DND-41 (cell line): ENCODE results near the gene SLC25A19.

Source experiments
- ATAC-seq: fragments of 200-7000 bp; cut with Tn5 transposase; 3 replicates; pipeline ENCODE4 v1.9.1; 2021; ENCODE audit warnings: low read depth; ENCODE audit not compliant: insufficient read depth
- DNase-seq: peaks from one replicate; pipeline ENCODE4 v3.0.0-alpha.2; 2020
- H2AFZ ChIP-seq: 2 replicates; pipeline ENCODE4 v1.6.0; 2012; ENCODE audit warnings: low read depth, low read length
- H3K27ac ChIP-seq: 2 replicates; pipeline ENCODE4 v1.5.1; 2012; ENCODE audit warnings: low read length, inconsistent platforms
- H3K27me3 ChIP-seq: fragments of 200-600 bp; sonication (generic); 2 replicates; pipeline ENCODE4 v1.6.0; 2012; ENCODE audit warnings: low read length, mild to moderate bottlenecking, inconsistent platforms; ENCODE audit not compliant: insufficient read depth, poor library complexity
- H3K36me3 ChIP-seq: 2 replicates; pipeline ENCODE4 v1.5.1; 2012; ENCODE audit warnings: low read length, inconsistent platforms; ENCODE audit not compliant: insufficient read depth
- H3K4me1 ChIP-seq: 2 replicates; pipeline ENCODE4 v1.5.1; 2012; ENCODE audit warnings: mild to moderate bottlenecking, low read length; ENCODE audit not compliant: insufficient read depth
- H3K4me2 ChIP-seq: 2 replicates; pipeline ENCODE4 v1.6.0; 2012; ENCODE audit warnings: mild to moderate bottlenecking, moderate library complexity, low read length, inconsistent platforms; ENCODE audit not compliant: insufficient read depth
- H3K4me3 ChIP-seq, 2 experiments: fragments of 200-600 bp in 1 of 2; shearing (Covaris generic) in 1 of 2; 2 replicates each; pipeline ENCODE4 v1.5.1; 2012 to 2016; ENCODE audit warnings: inconsistent platforms in 2 of 2, low read length in 2 of 2, mild to moderate bottlenecking in 2 of 2, low read depth in 1 of 2, moderate library complexity in 1 of 2
- H3K79me2 ChIP-seq: 2 replicates; pipeline ENCODE4 v1.6.0; 2012; ENCODE audit warnings: low read length, inconsistent platforms; ENCODE audit not compliant: insufficient read depth
- H3K9ac ChIP-seq: 2 replicates; pipeline ENCODE4 v1.6.0; 2012; ENCODE audit warnings: low read depth, mild to moderate bottlenecking, inconsistent platforms, low read length, moderate library complexity
- H3K9me3 ChIP-seq: 2 replicates; pipeline ENCODE4 v1.5.1; 2012; ENCODE audit warnings: low read length, moderate library complexity, mild to moderate bottlenecking, inconsistent platforms; ENCODE audit not compliant: insufficient read depth, severe bottlenecking
- H4K20me1 ChIP-seq: 2 replicates; pipeline ENCODE4 v1.6.0; 2012; ENCODE audit warnings: low read length; ENCODE audit not compliant: insufficient read depth
- EZH2 ChIP-seq: IDR thresholded peaks from 3 replicates; pipeline ENCODE4 v1.6.1; 2012; ENCODE audit warnings: borderline replicate concordance, low read depth, mild to moderate bottlenecking, moderate library complexity, low read length, inconsistent platforms; ENCODE audit not compliant: severe bottlenecking
- TF ChIP-seq, protein P1 (sequence below): IDR thresholded peaks from 2 replicates; pipeline ENCODE4 v1.5.1; 2012; ENCODE audit warnings: borderline replicate concordance, low read length, moderate library complexity, mild to moderate bottlenecking; ENCODE audit not compliant: poor library complexity, severe bottlenecking; ENCODE audit errors: extremely low read depth

The SLC25A19 gene

DNA sequence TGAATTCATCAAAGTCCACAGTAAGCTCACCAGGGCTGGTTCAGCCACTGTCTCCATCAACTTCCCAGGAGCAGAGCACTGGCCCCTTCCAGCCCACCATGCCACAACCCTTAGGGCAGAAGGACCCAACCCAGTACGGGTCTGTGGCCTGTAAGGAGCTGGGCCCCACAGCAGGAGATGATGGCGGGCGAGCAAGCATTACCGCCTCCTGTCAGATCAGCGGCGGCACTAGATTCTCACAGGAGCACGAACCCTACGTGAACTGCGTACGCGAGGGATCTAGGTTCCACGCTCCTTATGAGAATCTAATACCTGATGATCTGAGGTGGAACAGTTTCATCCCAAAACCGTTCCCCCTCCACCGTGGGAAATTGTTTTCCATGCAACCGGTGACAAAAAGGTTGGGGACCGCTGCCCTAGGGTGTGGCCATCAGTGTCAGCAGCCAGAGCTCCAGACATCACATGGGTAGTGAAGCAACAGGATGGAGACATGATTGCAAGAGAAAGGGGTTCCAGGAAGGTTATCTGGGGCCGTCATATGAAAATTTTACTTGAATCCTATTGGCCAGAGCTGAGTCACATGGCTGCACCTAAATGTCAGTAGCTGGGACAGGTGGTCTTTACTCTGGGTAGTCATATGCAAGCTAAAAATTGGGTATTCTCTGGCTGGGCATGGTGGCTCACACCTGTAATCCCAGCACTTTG is 12.4 kb upstream of the SLC25A19 start:
- Histone ChIP-seq H3K27me3 (no peaks in the 10 kb centered on the region), H3K79me2 (no peaks in the 10 kb centered on the region), H3K36me3 (no peaks in the 10 kb centered on the region), H3K4me2 (no peak overlapping the region), H3K4me3 (no peak overlapping the region), H4K20me1 (no peaks in the 10 kb centered on the region), H3K27ac (no peak overlapping the region), H3K9ac (no peak overlapping the region), H3K9me3 (no peaks in the 10 kb centered on the region), H2AFZ (no peak overlapping the region), H3K4me1 (no peaks in the 10 kb centered on the region)
- DNase-seq (no peak), ATAC-seq (no peak)
- no peak for TF ChIP-seq EZH2
- TF ChIP-seq, protein P1, sequence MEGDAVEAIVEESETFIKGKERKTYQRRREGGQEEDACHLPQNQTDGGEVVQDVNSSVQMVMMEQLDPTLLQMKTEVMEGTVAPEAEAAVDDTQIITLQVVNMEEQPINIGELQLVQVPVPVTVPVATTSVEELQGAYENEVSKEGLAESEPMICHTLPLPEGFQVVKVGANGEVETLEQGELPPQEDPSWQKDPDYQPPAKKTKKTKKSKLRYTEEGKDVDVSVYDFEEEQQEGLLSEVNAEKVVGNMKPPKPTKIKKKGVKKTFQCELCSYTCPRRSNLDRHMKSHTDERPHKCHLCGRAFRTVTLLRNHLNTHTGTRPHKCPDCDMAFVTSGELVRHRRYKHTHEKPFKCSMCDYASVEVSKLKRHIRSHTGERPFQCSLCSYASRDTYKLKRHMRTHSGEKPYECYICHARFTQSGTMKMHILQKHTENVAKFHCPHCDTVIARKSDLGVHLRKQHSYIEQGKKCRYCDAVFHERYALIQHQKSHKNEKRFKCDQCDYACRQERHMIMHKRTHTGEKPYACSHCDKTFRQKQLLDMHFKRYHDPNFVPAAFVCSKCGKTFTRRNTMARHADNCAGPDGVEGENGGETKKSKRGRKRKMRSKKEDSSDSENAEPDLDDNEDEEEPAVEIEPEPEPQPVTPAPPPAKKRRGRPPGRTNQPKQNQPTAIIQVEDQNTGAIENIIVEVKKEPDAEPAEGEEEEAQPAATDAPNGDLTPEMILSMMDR = no peak

DNA sequence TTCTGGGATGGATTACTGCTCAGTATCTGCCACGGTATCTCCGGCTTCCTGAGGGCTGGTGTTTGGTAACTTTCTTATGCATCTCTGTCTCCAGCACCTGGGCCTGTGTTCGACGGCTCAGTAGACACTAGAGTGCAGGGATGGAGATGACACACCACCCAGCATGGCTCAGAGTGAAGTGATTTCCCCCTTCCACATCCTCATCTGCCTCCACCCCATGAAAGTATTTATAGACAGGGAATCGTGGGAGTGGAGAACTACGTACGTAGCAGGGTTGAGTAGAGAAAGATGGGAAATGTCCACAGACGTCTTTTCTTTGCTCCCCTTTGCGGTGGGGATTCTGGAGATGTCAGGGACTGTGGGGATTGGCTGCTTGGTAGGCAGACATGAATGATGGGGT is 11.8 kb upstream of the SLC25A19 start:
- no peaks in the 10 kb centered on the region for H3K9me3 ChIP-seq
- H3K27ac ChIP-seq = no peak overlapping the region
- DNase-seq (no peak), ATAC-seq (no peak)
- H4K20me1 ChIP-seq = no peaks in the 10 kb centered on the region
- no peak overlapping the region for H3K4me3 ChIP-seq
- no peak overlapping the region for H3K9ac ChIP-seq
- H2AFZ ChIP-seq = no peak overlapping the region
- no peaks in the 10 kb centered on the region for H3K27me3 ChIP-seq
- H3K4me2 ChIP-seq = no peak overlapping the region
- H3K36me3 ChIP-seq = no peaks in the 10 kb centered on the region
- H3K4me1 ChIP-seq = no peaks in the 10 kb centered on the region
- TF ChIP-seq, protein P1 = no peak
- no peak for TF ChIP-seq EZH2
- no peaks in the 10 kb centered on the region for H3K79me2 ChIP-seq

DNA sequence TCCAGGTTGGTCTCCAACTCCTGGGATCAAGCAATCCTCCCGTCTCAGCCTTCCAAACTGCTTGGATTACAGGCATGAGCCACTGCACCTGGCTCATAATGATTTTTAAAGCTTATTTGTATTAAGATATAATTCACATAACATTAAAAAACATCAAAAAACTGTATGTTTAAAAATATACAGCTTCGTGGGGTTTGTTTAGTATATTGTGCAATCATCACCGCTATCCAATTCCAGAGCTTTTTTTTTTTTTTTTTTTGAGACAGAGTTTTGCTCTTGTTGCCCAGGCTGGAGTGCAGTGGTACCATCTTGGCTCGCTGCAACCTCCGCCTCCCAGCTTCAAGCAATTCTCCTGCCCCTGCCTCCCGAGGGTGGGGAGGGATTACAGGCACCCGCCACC is 11.0 kb upstream of the SLC25A19 start:
- H3K36me3 ChIP-seq = no peaks in the 10 kb centered on the region
- no peaks in the 10 kb centered on the region for H3K9me3 ChIP-seq

More for the DNA sequence above, 11.0 kb upstream of the SLC25A19 start:
- H3K27me3 ChIP-seq = no peaks in the 10 kb centered on the region
- H2AFZ ChIP-seq = no peak overlapping the region
- H3K79me2 ChIP-seq = no peaks in the 10 kb centered on the region
- no peak for ATAC-seq
- H3K4me1 ChIP-seq = no peaks in the 10 kb centered on the region
- no peak for DNase-seq
- no peak overlapping the region for H3K27ac ChIP-seq
- H3K4me2 ChIP-seq = no peak overlapping the region
- no peaks in the 10 kb centered on the region for H4K20me1 ChIP-seq
- no peak overlapping the region for H3K4me3 ChIP-seq
- TF ChIP-seq, protein P1 = no peak
- TF ChIP-seq EZH2 = no peak
- no peak overlapping the region for H3K9ac ChIP-seq
